ENCODE measurements around the gene GPRASP1.
A peak's percentile ranks its signal among the peaks of the same experiment; 100 is the strongest.
"Not testable (repeated sequence)": the region's sequence is repeated elsewhere in the genome, so short reads cannot be mapped to it uniquely, and the experiment has no call there.

Gene GPRASP1

GRCh38 chrX:102651242-102652011 is at the start of gene GPRASP1:
Gene GPRASP1, plus strand, starts transcription at chrX:102651483. Its CDS starts 2,431 bp downstream, at chrX:102653914.
- DNase-seq, result peak; percentile 39 to 50

GRCh38 chrX:102604327-102604726 is 47.0 kb upstream of the GPRASP1 start:
- DNase-seq, result no peak

- no peak for DNase-seq
These were observed 45.2 kb upstream of the GPRASP1 start for GRCh38 chrX:102606115-102606514.

GRCh38 chrX:102610905-102611304 is 40.4 kb upstream of the GPRASP1 start:
- no peak for DNase-seq

GRCh38 chrX:102624105-102624504 is 27.2 kb upstream of the GPRASP1 start:
- DNase-seq, result no peak

- no peak for DNase-seq
These were observed 23.6 kb upstream of the GPRASP1 start for GRCh38 chrX:102627640-102628039.

- no peak for DNase-seq
These were observed 13.7 kb upstream of the GPRASP1 start for GRCh38 chrX:102637561-102637960.

GRCh38 chrX:102650903-102651241 is 411 bp upstream of the GPRASP1 start:
- DNase-seq, result no peak

GRCh38 chrX:102652031-102652688 is 877 bp downstream of the GPRASP1 start:
- peak; percentile 35 to 41 for DNase-seq

GRCh38 chrX:102654696-102655095 is 3.4 kb downstream of the GPRASP1 start:
- no peak for DNase-seq

GRCh38 chrX:102658556-102658955 is 7.3 kb downstream of the GPRASP1 start:
- no peak for DNase-seq

GRCh38 chrX:102659790-102660757 is 8.8 kb downstream of the GPRASP1 start:
- peak; percentile 86 to 89 for DNase-seq

GRCh38 chrX:102663820-102664219 is 12.5 kb downstream of the GPRASP1 start:
- not testable (repeated sequence) for DNase-seq

- DNase-seq, result not testable (repeated sequence)
These were observed 15.8 kb downstream of the GPRASP1 start for GRCh38 chrX:102667034-102667433.

- no peak for DNase-seq
These were observed 18.2 kb downstream of the GPRASP1 start for GRCh38 chrX:102669526-102669925.

- no peak for DNase-seq
These were observed 21.6 kb downstream of the GPRASP1 start for GRCh38 chrX:102672856-102673255.

GRCh38 chrX:102677479-102677878 is 26.2 kb downstream of the GPRASP1 start:
- DNase-seq, result not testable (repeated sequence)

- no peak for DNase-seq
These were observed 33.7 kb downstream of the GPRASP1 start for GRCh38 chrX:102684772-102685520.

- no peak for DNase-seq
These were observed 43.5 kb downstream of the GPRASP1 start for GRCh38 chrX:102694749-102695148.

- DNase-seq, result no peak
These were observed 45.0 kb downstream of the GPRASP1 start for GRCh38 chrX:102696306-102696705.

GRCh38 chrX:102697494-102697893 is 46.2 kb downstream of the GPRASP1 start:
- DNase-seq, result no peak

All from stimulated activated CD4-positive, alpha-beta T cell treated with anti-CD3 and anti-CD28 coated beads, Interleukin-2, amount 100 ng/mL, for 24 hours (primary cell).